ENCODE measurements around the gene AGBL1. TPM values are rescaled to one million over a fixed set of nuclear protein-coding genes. Genes with fewer than 3 reads are reported as not detected.

AGBL1 gene
- total RNA-seq, 3 donors from 2014 or later, result 0.10 to 0.32 TPM; not detected in 1

DNA sequence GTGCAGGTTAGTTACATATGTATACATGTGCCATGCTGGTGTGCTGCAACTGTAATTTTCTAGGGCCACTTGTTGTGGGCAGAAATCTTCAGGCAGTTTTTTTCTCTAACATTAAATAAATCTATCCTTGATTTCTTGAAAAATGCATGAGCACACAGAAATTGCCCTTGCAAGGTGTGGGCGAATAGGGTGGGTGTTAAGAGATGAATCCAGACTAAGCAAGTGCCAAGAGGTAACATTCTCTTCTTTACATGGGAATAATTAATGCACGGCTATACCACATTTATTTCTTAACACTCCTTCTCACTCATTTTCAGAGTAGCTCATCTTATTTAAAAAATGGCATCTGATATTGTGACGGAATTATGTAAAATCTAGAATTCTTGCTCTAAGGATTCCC lies 719.6 kb downstream of the AGBL1 start:
- Histone ChIP-seq H3K36me3 (ENCODE audit: low read depth) (no peaks in the 10 kb centered on the region), H3K4me1 (ENCODE audit: low read depth) (no peaks in the 10 kb centered on the region), H3K4me3 (no peak overlapping the region), H3K9me3 (no peaks in the 10 kb centered on the region)
- DNase-seq (no peak), ATAC-seq (no peak)
- intact Hi-C loops (cut with DNase I, micrococcal nuclease), result no loop called here
- TF ChIP-seq, protein P1, sequence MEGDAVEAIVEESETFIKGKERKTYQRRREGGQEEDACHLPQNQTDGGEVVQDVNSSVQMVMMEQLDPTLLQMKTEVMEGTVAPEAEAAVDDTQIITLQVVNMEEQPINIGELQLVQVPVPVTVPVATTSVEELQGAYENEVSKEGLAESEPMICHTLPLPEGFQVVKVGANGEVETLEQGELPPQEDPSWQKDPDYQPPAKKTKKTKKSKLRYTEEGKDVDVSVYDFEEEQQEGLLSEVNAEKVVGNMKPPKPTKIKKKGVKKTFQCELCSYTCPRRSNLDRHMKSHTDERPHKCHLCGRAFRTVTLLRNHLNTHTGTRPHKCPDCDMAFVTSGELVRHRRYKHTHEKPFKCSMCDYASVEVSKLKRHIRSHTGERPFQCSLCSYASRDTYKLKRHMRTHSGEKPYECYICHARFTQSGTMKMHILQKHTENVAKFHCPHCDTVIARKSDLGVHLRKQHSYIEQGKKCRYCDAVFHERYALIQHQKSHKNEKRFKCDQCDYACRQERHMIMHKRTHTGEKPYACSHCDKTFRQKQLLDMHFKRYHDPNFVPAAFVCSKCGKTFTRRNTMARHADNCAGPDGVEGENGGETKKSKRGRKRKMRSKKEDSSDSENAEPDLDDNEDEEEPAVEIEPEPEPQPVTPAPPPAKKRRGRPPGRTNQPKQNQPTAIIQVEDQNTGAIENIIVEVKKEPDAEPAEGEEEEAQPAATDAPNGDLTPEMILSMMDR (IDR thresholded peaks at IDR 0.05), result no peak

GRCh38 chr15:86802244-86802643 lies 722.6 kb downstream of the AGBL1 start:
- Histone ChIP-seq H3K9me3 (no peaks in the 10 kb centered on the region), H3K4me1 (ENCODE audit: low read depth) (no peaks in the 10 kb centered on the region), H3K4me3 (no peak overlapping the region), H3K36me3 (ENCODE audit: low read depth) (no peaks in the 10 kb centered on the region)
- ATAC-seq (no peak), DNase-seq (no peak)
- TF ChIP-seq, protein P1 (IDR thresholded peaks at IDR 0.05), result no peak
- intact Hi-C loops (cut with DNase I, micrococcal nuclease), result no loop called here

DNA sequence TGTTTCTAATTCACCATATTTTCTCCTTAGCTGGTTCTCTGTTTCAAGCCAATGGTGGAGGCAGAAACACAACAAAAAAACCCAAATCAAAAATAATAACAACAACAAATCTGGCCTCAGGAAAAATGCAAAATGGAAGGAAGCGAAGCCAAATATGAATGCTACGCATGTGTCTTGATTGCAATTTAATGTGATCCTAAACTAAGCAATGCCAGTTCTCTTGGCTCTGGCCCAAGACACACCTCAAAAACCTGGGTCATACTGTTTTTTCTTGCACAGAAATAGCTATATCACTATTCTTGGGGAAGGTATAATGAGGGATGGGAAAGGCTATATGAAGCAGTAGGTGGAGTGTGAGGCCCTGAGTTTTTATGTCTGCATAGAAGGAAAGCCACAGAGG lies 724.7 kb downstream of the AGBL1 start:
- DNase-seq (no peak), ATAC-seq (no peak)
- H3K9me3 ChIP-seq, result no peaks in the 10 kb centered on the region
- H3K36me3 ChIP-seq (ENCODE audit: low read depth), result no peaks in the 10 kb centered on the region
- TF ChIP-seq, protein P1 (IDR thresholded peaks at IDR 0.05), result no peak
- intact Hi-C loops (cut with DNase I, micrococcal nuclease), result no loop called here
- no peaks in the 10 kb centered on the region for H3K4me1 ChIP-seq (ENCODE audit: low read depth)
- H3K4me3 ChIP-seq, result no peak overlapping the region

GRCh38 chr15:86810329-86810728 lies 730.7 kb downstream of the AGBL1 start:
- no peak overlapping the region for H3K4me3 ChIP-seq
- no peak for ATAC-seq

GRCh38 chr15:86813892-86814291 lies 734.2 kb downstream of the AGBL1 start:
- TF ChIP-seq, protein P1 (IDR thresholded peaks at IDR 0.05), result no peak
- intact Hi-C loops (cut with DNase I, micrococcal nuclease), result no loop called here
- no peak for ATAC-seq

More at GRCh38 chr15:86810329-86810728, 730.7 kb downstream of the AGBL1 start:
- Histone ChIP-seq H3K36me3 (ENCODE audit: low read depth) (no peaks in the 10 kb centered on the region), H3K4me1 (ENCODE audit: low read depth) (no peaks in the 10 kb centered on the region), H3K9me3 (no peaks in the 10 kb centered on the region)
- no peak for DNase-seq
- intact Hi-C loops (cut with DNase I, micrococcal nuclease), result no loop called here
- TF ChIP-seq, protein P1 (IDR thresholded peaks at IDR 0.05), result no peak

DNA sequence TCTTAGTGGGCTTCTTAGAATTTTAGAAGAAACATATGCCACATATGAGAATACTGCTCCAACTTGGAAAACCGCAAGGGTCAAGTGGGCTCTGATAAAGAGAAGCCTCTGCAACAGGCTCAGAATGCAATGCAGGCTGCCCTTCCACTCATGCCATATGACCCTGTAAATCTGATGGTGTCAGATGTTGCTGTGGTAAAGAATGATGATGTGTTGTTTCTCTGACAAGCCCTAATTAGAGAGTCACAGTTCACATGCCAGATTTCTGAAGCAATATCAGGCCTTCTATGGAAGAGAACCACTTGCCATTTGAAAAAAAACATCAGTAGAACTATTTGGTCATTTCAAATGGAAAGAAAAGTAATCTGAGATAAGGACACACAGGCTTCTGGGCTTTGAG lies 749.6 kb downstream of the AGBL1 start:
- H3K4me1 ChIP-seq (ENCODE audit: low read depth), result no peaks in the 10 kb centered on the region
- no peak for DNase-seq
- H3K36me3 ChIP-seq (ENCODE audit: low read depth), result no peaks in the 10 kb centered on the region
- peaks cover 3% of the 10 kb centered on the region for H3K9me3 ChIP-seq
- intact Hi-C loops (cut with DNase I, micrococcal nuclease), result no loop called here
- TF ChIP-seq, protein P1 (IDR thresholded peaks at IDR 0.05), result no peak
- no peak overlapping the region for H3K4me3 ChIP-seq
- ATAC-seq, result no peak

More at GRCh38 chr15:86813892-86814291, 734.2 kb downstream of the AGBL1 start:
- Histone ChIP-seq H3K4me1 (ENCODE audit: low read depth) (no peaks in the 10 kb centered on the region), H3K4me3 (no peak overlapping the region), H3K36me3 (ENCODE audit: low read depth) (no peaks in the 10 kb centered on the region), H3K9me3 (no peaks in the 10 kb centered on the region)
- no peak for DNase-seq

Measured in mucosa of descending colon (tissue), 3 donors.